Right kidney (tissue), 1 donor: ENCODE results near the gene NSUN2.

ENCODE experiments used
- DNase-seq: peaks from one replicate; pipeline ENCODE4 v3.0.0-alpha.2; 2016

The NSUN2 gene

GRCh38 chr5:6606884-6607558 is 25.8 kb downstream of the NSUN2 start:
- DNase-seq, result no peak

GRCh38 chr5:6604946-6605345 is 27.9 kb downstream of the NSUN2 start:
- no peak for DNase-seq

GRCh38 chr5:6604341-6604740 is 28.5 kb downstream of the NSUN2 start:
- no peak for DNase-seq

- DNase-seq, result no peak
Measured at GRCh38 chr5:6603643-6604042, 29.2 kb downstream of the NSUN2 start.

- no peak for DNase-seq
Measured at GRCh38 chr5:6602441-6602840, 30.4 kb downstream of the NSUN2 start.

- no peak for DNase-seq
Measured at GRCh38 chr5:6601816-6602215, 31.0 kb downstream of the NSUN2 start.

- no peak for DNase-seq
Measured at GRCh38 chr5:6601271-6601670, 31.6 kb downstream of the NSUN2 start.

- no peak for DNase-seq
Measured at GRCh38 chr5:6599739-6600138, 33.1 kb downstream of the NSUN2 start.

- DNase-seq, result no peak
Measured at GRCh38 chr5:6598351-6598900, 34.4 kb downstream of the NSUN2 start.

- no peak for DNase-seq
Measured at GRCh38 chr5:6597557-6597956, 35.3 kb downstream of the NSUN2 start.

- no peak for DNase-seq
Measured at GRCh38 chr5:6596388-6596787, 36.5 kb downstream of the NSUN2 start.

GRCh38 chr5:6595405-6595804 is 37.4 kb downstream of the NSUN2 start:
- DNase-seq, result no peak

GRCh38 chr5:6594066-6594465 is 38.8 kb downstream of the NSUN2 start:
- DNase-seq, result no peak

- DNase-seq, result no peak
Measured at GRCh38 chr5:6593148-6594016, 39.5 kb downstream of the NSUN2 start.

- no peak for DNase-seq
Measured at GRCh38 chr5:6592601-6593000, 40.2 kb downstream of the NSUN2 start.

- DNase-seq, result no peak
Measured at GRCh38 chr5:6591671-6592288, 41.1 kb downstream of the NSUN2 start.

- no peak for DNase-seq
Measured at GRCh38 chr5:6590581-6590980, 42.3 kb downstream of the NSUN2 start.

GRCh38 chr5:6587171-6587570 is 45.7 kb downstream of the NSUN2 start:
- no peak for DNase-seq

GRCh38 chr5:6586647-6587042 is 46.2 kb downstream of the NSUN2 start:
- no peak for DNase-seq

- DNase-seq, result no peak
Measured at GRCh38 chr5:6585939-6586646, 46.8 kb downstream of the NSUN2 start.

- DNase-seq, result no peak
Measured at GRCh38 chr5:6585168-6585567, 47.7 kb downstream of the NSUN2 start.

- DNase-seq, result no peak
Measured at GRCh38 chr5:6584727-6585126, 48.1 kb downstream of the NSUN2 start.
